Measurements from ENCODE around the gene DSTN. TPM values are rescaled to one million over a fixed set of nuclear protein-coding genes. Genes with fewer than 3 reads are reported as not detected.

The DSTN gene
- total RNA-seq, 4 donors from 2014 or later: 242 to 616 (median 360) TPM

- Histone ChIP-seq H3K9me3 (peaks cover 0 to 10% (median 5%) of the 10 kb centered on the region in 3 donors), H3K36me3 (peaks cover 4 to 67% (median 6%) of the 10 kb centered on the region in 3 donors), H3K27ac (no peak overlapping the region), H3K4me1 (peaks cover 4 to 41% (median 16%) of the 10 kb centered on the region in 3 donors), H3K27me3 (no peaks in the 10 kb centered on the region), H3K4me3 (no peak overlapping the region)
- intact Hi-C loops (cut with DNase I): no loop called here
- no peak for DNase-seq
- WGBS, 2 donors: 81 to 84% methylated on average over 7 of the region's 7 CpGs
- TF ChIP-seq CTCF (IDR thresholded peaks at IDR 0.05) (peak in 1 of 6 experiments; percentile 2), POLR2A (IDR thresholded peaks at IDR 0.05) (no peak)
Observed at GRCh38 chr20:17655286-17655651, 85.4 kb downstream of the DSTN start.

- WGBS, 2 donors: 75 to 77% methylated on average over 10 to 11 of the region's 11 CpGs
- Histone ChIP-seq H3K4me3 (no peak overlapping the region), H3K9me3 (peaks cover 0 to 10% (median 5%) of the 10 kb centered on the region in 3 donors), H3K4me1 (peaks cover 4 to 37% (median 9%) of the 10 kb centered on the region in 3 donors), H3K27ac (no peak overlapping the region), H3K27me3 (no peaks in the 10 kb centered on the region), H3K36me3 (peaks cover 4 to 67% (median 6%) of the 10 kb centered on the region in 3 donors)
- TF ChIP-seq POLR2A (IDR thresholded peaks at IDR 0.05) (no peak), CTCF (IDR thresholded peaks at IDR 0.05) (no peak)
- intact Hi-C loops (cut with DNase I): no loop called here
- DNase-seq: no peak
Observed at GRCh38 chr20:17655865-17656479, 86.1 kb downstream of the DSTN start.

GRCh38 chr20:17657079-17657825 lies 87.4 kb downstream of the DSTN start:
- H3K36me3 ChIP-seq: peaks cover 4 to 67% (median 6%) of the 10 kb centered on the region in 3 donors
- peaks cover 0 to 10% (median 5%) of the 10 kb centered on the region in 3 donors for H3K9me3 ChIP-seq
- TF ChIP-seq POLR2A (IDR thresholded peaks at IDR 0.05) (no peak), CTCF (IDR thresholded peaks at IDR 0.05) (no peak)
- peaks cover 0 to 37% (median 0%) of the 10 kb centered on the region in 3 donors for H3K4me1 ChIP-seq
- no peaks in the 10 kb centered on the region for H3K27me3 ChIP-seq
- DNase-seq: no peak
- 79 to 90% methylated on average over 7 to 8 of the region's 9 CpGs for WGBS, 2 donors
- H3K4me3 ChIP-seq: no peak overlapping the region
- H3K27ac ChIP-seq: no peak overlapping the region
- intact Hi-C loops (cut with DNase I): no loop called here

- 85 to 94% methylated on average over 7 to 9 of the region's 9 CpGs for WGBS, 2 donors
Observed at GRCh38 chr20:17657898-17658647, 88.2 kb downstream of the DSTN start.

More at GRCh38 chr20:17657898-17658647, 88.2 kb downstream of the DSTN start:
- H3K4me3 ChIP-seq: no peak overlapping the region
- no peak for DNase-seq
- no peaks in the 10 kb centered on the region for H3K27me3 ChIP-seq
- H3K36me3 ChIP-seq: peaks cover 4 to 61% (median 6%) of the 10 kb centered on the region in 3 donors
- H3K27ac ChIP-seq: no peak overlapping the region
- H3K4me1 ChIP-seq: peaks cover 0 to 37% (median 0%) of the 10 kb centered on the region in 3 donors
- H3K9me3 ChIP-seq: peaks cover 0 to 10% (median 5%) of the 10 kb centered on the region in 3 donors
- intact Hi-C loops (cut with DNase I): no loop called here
- TF ChIP-seq CTCF (IDR thresholded peaks at IDR 0.05) (no peak), POLR2A (IDR thresholded peaks at IDR 0.05) (no peak)

Data from esophagus squamous epithelium (tissue), 5 donors.